Iris pigment epithelial cell (primary cell): Measurements from ENCODE around the gene EFHC1.
"Not testable (repeated sequence)": the region's sequence is repeated elsewhere in the genome, so short reads cannot be mapped to it uniquely, and the experiment has no call there.

ENCODE experiments used
- DNase-seq: peaks from one replicate; pipeline ENCODE4 v3.0.0-alpha.2; 2011; ENCODE audit warnings: low read depth

EFHC1 gene, protein sequence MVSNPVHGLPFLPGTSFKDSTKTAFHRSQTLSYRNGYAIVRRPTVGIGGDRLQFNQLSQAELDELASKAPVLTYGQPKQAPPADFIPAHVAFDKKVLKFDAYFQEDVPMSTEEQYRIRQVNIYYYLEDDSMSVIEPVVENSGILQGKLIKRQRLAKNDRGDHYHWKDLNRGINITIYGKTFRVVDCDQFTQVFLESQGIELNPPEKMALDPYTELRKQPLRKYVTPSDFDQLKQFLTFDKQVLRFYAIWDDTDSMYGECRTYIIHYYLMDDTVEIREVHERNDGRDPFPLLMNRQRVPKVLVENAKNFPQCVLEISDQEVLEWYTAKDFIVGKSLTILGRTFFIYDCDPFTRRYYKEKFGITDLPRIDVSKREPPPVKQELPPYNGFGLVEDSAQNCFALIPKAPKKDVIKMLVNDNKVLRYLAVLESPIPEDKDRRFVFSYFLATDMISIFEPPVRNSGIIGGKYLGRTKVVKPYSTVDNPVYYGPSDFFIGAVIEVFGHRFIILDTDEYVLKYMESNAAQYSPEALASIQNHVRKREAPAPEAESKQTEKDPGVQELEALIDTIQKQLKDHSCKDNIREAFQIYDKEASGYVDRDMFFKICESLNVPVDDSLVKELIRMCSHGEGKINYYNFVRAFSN

DNA sequence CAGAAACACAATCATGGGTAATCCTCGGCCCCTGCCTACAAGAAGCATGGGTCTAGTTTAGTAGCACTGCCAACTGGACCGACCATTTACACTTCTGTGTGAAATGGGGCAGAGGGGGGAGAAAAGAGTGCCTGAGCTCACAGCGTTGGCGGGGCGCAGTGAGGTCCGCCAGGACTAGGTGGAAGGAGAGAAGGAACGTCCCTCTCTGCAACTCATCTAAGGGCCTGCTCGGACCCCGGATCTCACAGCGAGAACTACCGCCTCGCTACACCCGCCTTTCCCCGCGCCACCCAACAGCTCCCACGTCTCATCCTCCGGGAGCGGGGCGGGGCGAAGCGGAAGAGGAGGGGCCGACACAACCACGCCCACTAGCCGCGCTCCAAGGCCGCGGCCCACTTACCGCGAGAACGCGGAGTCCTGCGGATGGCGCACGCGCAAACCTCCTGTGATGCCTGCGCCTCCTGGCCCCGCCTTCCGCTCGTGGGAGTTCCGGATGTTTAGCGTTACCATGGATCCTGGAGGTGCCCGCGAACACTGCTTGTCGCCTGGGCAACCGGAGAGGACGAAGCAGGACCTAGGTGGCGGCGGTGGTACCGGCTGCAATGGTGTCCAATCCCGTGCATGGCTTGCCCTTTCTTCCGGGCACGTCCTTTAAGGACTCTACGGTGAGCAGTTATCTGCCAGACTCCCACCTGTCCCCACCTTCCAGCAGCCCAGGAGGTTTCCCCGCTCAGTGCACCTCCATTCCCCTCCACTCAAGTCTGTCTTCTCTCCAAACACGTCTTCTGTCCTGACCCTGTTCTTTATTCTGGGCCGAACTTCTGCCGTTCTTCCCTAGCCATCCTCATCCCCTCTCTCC, at the start of gene EFHC1:
TSS of gene EFHC1 (plus strand) at position 534 of the 859 bp plus-strand sequence. CDS start at position 603, 69 bp downstream.
- DNase-seq, result peak; percentile 97

DNA sequence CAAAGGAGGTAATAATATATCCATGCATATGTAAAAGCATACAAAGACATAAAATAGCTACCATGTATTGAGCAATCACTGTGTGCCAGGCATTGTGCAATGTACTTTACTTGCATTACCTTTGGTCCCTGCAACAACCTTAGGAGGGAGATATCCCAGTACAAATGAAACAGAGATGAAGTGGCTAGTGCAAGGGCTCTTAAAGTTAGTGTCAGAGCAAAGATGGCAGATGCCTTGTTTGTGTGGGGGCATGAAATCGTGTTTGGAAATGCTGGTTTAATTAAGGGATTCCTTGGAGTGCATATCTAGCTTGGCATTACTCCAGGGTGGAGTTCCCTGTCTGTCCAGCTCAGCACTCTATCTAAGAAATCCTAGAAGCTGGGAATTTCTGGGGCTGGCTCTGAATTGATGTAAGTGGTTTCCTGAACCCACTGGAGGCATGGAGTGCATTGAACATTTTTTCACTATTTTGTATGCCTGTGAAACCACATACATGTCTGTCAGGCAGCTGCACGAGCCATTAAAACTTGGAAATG, 48.4 kb upstream of the EFHC1 start:
- DNase-seq, result no peak

DNA sequence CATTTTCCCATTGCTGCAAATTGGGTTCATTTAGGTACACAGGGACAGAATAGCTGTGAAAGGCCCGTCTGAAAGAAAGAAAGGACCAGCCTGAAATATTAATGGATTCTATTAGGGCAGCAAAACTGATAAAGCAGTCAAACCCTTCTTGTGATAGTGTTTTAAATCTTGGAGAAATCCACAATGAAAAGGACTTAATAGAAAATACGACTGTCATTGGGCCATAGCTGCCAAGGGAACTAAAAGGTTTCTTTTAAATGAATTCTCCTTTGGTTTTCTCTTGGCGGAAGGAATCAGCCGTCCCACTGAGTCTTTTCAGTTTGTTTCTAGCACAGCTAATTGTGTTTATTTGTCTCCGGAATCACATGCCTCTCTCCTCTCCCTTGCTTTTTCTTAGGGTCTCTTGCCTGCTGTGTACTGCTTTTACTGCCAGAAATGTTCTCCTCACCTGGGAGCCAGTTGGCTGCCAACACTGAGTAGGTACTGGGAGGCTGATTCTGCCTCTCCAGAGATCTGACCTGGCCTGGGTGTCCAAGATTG, 46.9 kb upstream of the EFHC1 start:
- DNase-seq, result no peak

DNA sequence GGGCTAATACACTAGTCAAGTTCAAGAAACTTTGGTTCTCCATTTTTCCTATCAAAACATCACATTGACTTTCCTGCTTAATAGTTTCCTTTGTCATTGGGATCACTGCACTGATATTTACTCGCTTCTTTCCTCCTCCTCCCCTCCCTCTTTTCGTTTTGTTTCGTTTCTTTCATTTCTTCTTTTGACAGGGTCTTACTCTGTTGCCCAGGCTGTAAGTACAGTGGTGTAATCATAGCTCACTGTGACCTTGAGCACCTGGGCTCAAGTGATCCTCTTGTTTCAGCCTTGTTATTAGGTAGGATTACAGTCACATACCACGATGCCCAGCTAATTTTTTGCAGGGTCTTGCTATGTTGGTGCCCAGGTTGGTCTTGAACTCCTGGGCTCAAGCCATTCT, 45.9 kb upstream of the EFHC1 start:
- no peak for DNase-seq

DNA sequence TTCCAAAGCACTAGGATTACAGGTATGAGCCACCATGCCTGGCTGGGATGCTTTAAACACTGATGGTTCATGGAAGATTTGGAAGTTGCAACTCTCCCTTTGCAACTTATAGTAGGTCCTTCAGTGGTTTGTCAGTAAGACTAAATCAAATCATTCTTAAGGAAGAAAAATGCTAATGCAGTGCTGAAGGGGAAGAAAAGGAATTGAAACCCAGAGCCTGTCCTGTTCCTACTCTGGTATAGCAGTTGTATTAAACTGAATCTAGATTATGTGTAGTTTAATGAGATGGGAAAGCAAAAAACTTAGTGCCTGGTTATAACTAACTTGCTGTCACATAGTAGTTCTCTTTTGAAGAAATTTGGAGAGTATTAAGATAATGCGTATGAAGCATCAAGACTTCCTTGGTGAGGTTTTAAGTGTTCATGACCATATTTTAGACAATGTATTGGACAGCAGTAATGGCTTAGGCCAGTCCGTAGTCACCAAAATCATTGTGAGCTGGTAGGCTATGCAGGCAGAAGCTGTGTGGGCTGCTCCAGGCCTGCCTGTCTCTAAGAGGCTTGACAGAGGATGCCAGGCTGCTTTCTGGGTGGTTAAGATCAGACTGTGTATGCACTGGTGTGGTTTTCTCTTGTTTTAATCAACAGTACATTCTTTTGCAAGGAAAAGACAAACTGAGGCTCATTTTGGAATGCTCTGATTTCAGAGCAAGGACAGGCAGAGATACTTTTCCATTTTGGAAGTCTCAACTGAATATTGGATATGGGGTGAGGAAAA, 44.2 kb upstream of the EFHC1 start:
- no peak for DNase-seq

DNA sequence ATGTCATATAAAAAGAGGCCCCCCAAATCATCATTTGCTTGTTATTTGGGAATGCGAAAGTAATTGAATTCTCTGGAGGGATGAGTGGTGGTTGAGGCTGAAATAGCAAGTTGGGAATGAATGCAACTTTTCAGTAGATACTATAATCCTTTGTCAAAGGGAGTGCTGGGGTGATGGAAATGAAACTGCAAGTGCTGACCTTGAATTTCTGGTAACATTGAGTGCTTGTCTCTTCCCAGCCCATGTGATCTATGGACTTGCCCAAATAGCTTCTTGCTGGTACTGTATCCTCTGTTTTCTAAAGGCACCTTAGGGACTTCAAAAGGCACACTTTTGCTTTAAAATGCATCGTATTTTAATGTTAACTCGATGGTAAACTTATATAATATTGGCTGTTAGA, 43.4 kb upstream of the EFHC1 start:
- DNase-seq, result no peak

DNA sequence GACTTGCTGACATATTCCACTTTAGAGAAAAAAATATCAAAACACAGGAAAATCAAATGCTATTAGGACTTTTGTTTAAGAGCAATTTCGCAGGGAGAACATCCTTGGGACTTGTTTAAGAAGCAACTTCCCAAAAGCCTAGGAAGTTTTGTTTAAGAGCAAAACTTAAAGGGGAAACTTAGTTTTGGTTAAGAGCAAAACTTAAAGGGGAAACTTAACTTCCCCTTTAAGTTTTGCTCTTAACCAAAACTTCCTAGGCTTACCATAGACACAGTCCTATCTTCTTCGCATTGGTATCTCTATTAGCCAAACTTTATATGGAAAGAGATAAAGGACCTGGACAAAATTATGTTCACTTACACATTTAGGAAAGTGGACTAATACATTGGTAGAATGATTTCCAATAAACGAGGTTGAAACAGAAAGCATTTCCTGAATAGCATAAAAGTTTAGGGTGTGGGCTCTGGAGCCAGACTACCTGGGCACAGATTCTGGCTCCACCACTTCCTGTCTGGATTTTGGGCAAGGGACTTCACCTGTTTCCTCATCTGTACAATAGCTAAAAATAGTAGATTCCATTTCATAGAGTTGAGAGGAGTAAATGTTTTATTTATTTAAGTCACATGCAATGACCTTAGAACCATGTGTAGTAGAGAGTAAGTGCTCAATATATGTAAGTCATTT, 42.5 kb upstream of the EFHC1 start:
- no peak for DNase-seq

DNA sequence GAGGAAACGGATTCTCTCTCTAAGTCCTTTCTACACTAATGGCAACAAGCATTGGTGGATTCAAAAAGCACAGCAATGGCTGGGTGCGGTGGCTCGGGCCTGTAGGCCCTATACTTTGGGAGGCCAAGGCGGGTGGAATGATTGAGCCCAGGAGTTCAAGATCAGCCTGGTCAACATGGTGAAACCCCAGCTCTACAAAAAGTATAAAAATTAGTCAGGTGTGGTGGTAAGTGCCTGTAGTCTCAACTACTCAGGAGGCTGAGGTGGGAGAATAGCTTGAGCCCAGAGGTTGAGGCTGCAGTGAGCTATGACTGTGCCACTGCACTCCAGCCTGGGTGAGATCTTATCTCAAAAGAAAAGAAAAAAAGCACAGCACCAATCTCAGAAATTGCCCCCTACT, 38.9 kb upstream of the EFHC1 start:
- no peak for DNase-seq

DNA sequence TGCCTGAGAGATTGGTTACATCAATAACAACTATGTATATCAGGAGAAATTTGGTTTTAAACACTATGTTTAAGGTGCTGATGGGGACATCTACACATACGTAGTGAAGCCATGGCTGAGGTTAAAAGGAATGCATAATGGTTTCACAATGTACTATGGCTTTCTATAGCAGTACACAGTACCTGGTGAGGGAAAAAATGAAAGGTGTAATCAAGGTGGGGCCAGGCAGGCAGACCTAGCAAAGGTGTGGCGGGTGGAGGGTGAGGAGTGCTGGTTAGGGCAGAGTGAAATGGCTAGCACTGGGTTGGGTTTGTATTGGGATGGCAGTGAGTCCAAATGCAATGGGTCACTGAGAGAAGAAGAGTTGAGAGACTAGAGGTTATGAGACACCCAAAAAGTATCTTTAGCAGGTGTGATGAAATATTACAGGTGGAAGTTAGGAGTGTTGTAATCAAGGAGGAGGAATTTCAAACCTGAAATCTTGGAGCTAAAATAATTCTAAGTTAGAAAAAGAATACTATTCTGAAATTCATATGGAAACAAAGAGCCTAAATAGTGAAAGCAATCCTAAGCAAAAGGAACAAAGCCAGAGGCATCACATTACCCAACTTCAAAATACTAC, 35.9 kb upstream of the EFHC1 start:
- no peak for DNase-seq

DNA sequence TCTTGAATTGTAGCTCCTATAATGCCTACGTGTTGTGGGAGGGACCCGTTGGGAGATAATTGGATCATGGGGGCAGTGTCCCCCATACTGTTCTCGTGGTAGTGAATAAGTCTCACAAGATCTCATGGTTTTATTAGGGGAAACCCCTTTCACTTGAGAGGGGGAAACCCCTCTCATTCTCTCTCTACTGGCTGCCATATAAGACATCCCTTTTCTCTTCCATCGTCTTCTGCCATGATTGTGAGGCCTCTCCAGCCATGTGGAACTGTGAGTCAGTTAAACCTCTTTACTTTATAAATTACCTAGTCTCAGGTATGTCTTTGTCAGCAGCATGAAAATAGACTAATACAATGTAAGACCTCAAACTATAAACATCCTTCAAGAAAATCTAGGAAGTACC, 35.1 kb upstream of the EFHC1 start:
- no peak for DNase-seq

DNA sequence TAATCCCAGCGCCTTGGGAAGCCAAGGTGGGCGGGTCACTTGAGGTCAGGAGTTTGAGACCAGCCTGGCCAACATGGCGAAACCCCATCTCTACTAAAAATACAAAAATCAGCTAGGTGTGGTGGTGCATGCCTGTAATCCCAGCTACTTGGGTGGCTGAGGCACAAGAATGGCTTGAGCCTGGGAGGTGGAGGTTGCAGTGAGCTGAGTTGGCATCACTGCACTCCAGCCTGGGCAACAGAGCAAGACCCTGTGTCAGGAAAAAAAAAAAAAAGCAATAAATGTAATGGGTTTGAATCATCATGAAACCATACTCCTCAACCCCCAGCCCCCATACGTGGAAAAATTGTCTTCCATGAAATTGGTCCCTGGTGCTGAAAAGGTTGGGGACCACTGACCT, 32.0 kb upstream of the EFHC1 start:
- DNase-seq, result not testable (repeated sequence)

DNA sequence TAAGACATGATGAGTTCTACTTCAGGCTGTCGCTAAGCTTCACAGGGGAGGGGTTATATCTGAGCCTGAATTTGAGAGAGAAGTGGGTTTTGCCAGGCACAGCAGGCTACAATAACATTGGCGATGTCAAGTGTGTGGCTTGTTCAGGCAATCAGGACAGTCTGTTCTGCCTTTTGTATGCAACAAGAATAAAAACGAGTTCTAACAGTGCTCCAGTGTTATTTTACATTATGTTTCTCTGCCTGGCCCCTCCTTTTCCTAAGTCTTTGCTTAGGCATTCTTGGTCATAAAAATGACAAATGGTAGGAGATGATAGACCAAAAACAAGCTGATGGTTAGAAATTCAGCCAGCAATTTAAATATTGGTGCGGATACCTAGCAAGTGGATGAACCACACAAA, 31.4 kb upstream of the EFHC1 start:
- DNase-seq, result no peak

DNA sequence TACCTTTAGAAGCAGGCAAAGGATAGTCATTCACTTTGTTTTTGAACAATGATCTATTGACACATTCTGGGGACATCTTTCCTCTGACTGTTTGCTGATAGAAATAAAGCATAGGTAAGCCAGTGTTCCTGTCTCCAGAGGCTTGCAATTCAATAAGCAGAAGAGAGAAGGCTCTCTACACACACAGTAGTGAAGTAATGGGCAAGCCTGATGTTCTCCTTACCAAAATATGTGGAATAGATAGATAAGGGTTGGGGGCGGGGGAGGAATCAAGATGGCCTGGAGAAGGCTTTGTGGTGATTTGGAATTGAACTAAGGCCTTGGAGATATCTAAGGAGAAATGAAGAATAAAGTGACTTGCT, 30.9 kb upstream of the EFHC1 start:
- DNase-seq, result peak; percentile 28

DNA sequence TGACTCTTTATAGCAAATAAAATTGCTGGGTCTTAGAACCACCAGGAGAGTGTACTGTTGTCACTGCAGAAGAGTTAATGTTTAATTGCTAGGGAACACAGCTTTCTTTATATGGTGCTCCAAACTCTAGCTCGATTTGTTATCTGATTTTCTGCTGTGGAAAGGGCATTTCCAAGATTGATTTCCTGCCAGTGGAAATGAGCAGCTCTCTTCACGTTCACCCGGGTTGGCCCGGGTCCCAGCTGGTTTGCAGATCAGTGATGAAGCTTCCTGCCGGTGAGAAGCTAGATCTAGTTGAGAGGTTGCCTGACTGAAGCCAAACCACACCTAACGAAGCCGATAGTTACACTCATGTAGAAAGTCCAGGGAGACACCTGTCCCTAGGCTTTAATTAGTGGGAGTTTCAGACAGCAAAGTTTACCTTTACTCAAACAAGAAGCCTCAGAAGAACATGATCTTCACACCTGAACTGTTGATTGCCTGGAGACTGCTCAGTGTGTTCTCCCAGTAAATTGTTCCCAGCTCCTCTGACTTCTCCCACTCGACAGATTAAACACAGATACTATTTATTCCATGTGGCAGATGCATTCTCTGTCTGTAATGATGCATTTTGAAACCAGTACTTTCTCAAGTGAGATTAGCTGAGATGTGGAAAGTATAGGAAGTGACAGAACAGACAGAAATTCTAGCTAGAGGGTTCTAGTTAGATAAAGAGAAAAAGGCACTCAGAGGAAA, 30.3 kb upstream of the EFHC1 start:
- peak; percentile 66 for DNase-seq

DNA sequence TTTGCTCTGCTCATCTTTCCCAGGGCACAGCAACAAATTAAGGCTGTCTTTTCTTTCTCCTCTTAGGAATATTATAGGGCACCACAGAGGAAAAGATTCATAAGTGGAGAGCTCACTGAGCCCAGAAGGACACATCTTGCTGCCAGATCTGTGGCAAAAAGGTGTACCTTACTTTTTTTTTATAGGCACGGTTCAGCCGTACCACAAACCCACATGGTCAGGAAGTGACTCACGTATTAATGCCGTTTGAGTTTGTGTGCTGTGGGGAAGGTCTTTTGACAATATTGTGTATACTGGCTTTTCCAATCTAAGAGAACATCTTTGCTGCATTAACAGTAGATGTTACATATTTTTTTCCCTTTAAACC, 29.8 kb upstream of the EFHC1 start:
- peak; percentile 79 for DNase-seq

DNA sequence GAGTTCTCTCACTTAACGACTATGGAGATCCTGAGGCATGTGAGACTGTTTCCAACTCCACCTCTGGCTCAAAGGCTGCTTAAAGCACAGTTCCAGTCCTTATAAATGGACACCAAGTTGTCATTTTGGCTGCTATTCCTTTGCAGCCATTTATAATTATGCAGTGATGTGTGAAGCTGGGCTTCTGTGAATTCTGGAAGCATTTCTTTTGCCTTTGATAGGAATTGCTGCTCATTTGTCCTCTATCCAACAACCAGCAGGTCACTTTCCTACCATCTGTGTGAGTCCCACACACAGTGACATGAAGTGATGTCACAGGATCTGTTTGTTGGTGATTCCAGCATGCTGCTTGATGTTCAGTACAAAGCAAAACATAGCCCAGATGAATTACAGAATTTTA, 28.5 kb upstream of the EFHC1 start:
- no peak for DNase-seq

DNA sequence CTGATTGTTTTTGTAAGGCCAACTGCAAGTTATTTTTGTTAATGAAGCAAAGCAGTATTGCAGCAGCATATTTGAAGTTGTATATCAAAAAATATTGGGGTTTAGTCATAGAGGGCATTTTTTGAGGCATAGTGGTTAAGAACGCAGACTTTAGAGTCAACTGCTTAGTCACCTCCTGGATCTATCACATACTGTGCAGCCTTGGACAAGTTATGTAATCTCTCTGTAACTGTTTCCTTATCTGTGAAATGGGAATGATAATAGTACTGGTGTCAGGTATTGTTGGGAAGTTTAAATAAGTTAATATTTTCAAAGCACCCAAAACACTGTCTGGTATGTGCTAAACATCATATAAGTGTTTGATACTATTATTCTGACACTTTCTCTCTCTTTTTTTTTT, 27.2 kb upstream of the EFHC1 start:
- DNase-seq, result peak; percentile 91

DNA sequence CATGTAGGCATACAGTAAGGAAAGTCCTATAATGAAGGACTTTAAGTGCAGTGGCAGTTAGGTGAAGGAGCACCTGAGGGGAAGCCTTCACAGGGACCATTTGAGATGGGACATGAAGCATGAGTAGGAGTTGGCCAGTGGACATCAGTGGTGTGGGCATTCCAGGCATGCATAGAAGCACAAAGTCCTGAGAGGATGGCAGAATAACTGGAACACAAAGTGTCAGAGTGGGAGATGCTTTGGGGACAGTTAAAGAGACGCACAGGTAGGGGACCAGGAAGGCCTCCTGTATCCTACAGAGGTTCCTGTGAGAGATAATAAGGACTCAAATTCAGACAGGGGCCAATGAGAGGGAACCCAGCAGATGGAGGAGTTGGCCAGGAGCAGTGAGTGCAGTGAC, 26.4 kb upstream of the EFHC1 start:
- no peak for DNase-seq

DNA sequence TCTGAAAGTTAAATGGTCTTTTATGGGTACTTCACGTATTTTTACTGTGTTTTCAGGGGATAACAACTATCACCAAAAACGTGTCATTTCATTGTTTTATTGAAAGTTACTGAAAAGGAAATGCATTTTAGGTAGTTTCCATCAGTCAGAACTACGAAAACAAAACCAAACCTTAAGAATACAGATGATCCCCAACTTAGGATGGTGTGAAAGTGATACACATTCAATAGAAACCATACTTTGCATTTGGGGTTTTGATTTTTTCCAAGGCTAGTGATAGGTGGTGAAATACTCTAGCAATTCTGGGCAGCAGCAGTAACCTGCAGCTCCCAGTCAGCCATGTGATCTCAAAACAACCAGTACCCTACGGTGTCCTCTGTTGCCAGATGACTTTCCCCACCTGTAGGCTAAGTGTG, 25.9 kb upstream of the EFHC1 start:
- no peak for DNase-seq

DNA sequence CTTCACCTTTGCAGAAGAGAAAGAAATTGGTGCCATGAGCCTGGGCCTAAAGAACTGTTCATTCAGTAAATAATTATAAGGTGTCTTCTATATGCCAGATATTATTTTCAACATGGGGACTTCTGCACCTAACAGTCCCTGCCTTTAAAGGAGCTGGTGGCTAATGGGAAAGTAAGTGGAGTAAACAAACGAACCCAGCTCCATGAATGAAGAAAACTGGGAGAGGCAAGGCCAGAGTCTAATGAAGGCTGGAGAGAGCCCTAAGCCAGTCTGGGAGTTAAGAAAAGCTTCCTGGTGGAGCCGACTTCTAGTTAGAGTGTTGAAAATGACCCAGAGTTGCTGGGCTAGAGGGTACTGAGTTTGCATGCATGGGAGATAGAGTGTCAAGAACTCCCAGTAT, 24.2 kb upstream of the EFHC1 start:
- DNase-seq, result no peak
